K562 (cell line): ENCODE data around the gene SLC24A3.

Experiments
- BRD4 ChIP-seq: fragments of 200-600 bp; sonication (generic); IDR thresholded peaks from 2 replicates; pipeline ENCODE4 v1.6.1; 2017; ENCODE audit warnings: inconsistent platforms
- BRF1 ChIP-seq: IDR thresholded peaks from 3 replicates; pipeline ENCODE4 v1.6.1; 2011; ENCODE audit warnings: borderline replicate concordance, mild to moderate bottlenecking; ENCODE audit not compliant: insufficient read length; ENCODE audit errors: extremely low read depth
- JUN ChIP-seq, 2 experiments: sonication (generic) in 1 of 2; formaldehyde crosslinking in 1 of 2; IDR thresholded peaks; 2 replicates each; pipeline versions ENCODE4 v1.6.1 to v1.8.0; 2012 to 2022; ENCODE audit warnings: borderline replicate concordance in 2 of 2, mild to moderate bottlenecking in 2 of 2, improper control_type of control experiment in 1 of 2, low read depth in 1 of 2, low read length in 1 of 2, missing genetic modification reagents in 1 of 2
- MAX ChIP-seq: sonication (generic); formaldehyde crosslinking; IDR thresholded peaks from 2 replicates; pipeline ENCODE4 v1.9.0; 2022; ENCODE audit warnings: mild to moderate bottlenecking, missing genetic modification reagents
- POLR2A ChIP-seq: fragments of 450-650 bp; conservative IDR thresholded peaks from 2 replicates; pipeline ENCODE4 v1.6.1; 2016
- POLR2AphosphoS5 ChIP-seq: IDR thresholded peaks from 2 replicates; pipeline ENCODE4 v1.6.1; 2011; ENCODE audit warnings: mild to moderate bottlenecking, low read depth, low read length, moderate library complexity; ENCODE audit not compliant: control insufficient read depth, insufficient read depth
- SMAD3 ChIP-seq: fragments of 450-650 bp; formaldehyde crosslinking; conservative IDR thresholded peaks from 2 replicates; pipeline ENCODE4 v1.4.0; 2020; ENCODE audit warnings: mild to moderate bottlenecking
- TCF7 ChIP-seq: sonication (generic); IDR thresholded peaks from 2 replicates; pipeline ENCODE4 v1.6.1; 2016; ENCODE audit warnings: antibody characterized with exemption, borderline replicate concordance
- ZBTB17 ChIP-seq: fragments of 450-650 bp; formaldehyde crosslinking; IDR thresholded peaks from 2 replicates; pipeline ENCODE4 v1.4.0; 2020; ENCODE audit warnings: mild to moderate bottlenecking
- TF ChIP-seq, protein P1 (sequence below), 2 experiments: fragments of 450-650 bp in 1 of 2; sonication (generic) in 1 of 2; formaldehyde crosslinking in 1 of 2; IDR thresholded peaks in 1 of 2; conservative IDR thresholded peaks in 1 of 2; 2 replicates each; pipeline versions ENCODE4 v1.6.1 to v1.8.1; 2016 to 2023; ENCODE audit warnings: mild to moderate bottlenecking in 2 of 2, moderate library complexity in 2 of 2, inconsistent platforms in 1 of 2, missing genetic modification reagents in 1 of 2

DNA sequence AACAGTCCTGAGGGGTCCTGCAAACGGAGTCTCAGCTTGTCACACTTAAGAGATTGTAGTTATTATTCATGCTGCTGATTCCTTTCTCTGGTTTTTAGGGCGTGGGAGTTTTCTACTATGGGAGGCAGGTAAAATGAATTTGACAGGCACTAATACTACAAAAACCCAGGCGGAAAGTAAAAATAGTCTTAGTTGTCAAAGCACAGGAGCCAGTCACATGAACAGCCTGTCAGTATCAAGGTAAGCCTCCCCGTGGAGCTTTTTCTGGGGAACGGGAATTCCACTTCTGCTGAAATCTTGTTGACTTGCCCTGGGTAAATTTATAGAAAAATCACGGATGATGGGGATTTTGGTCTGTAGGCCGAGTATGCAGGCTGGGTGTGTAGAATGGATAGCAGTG lies 79.8 kb downstream of the SLC24A3 start:
- no peak for TF ChIP-seq ZBTB17 (CRISPR knock-in tag)
- no peak for TF ChIP-seq POLR2A
- TF ChIP-seq MAX (CRISPR knock-in tag), result no peak
- TF ChIP-seq TCF7, result no peak
- TF ChIP-seq BRD4, result no peak
- TF ChIP-seq, protein P1, sequence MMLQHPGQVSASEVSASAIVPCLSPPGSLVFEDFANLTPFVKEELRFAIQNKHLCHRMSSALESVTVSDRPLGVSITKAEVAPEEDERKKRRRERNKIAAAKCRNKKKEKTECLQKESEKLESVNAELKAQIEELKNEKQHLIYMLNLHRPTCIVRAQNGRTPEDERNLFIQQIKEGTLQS (IDR thresholded peaks at IDR 0.05), result no peak
- TF ChIP-seq, protein P1 (CRISPR knock-in tag; conservative IDR thresholded peaks at IDR 0.05), result no peak
- TF ChIP-seq BRF1, result no peak
- TF ChIP-seq POLR2AphosphoS5, result no peak
- TF ChIP-seq SMAD3 (CRISPR knock-in tag), result no peak
- no peak for TF ChIP-seq JUN (IDR thresholded peaks at IDR 0.05; ENCODE audit: borderline replicate concordance, low read depth, low read length)
- no peak for TF ChIP-seq JUN (CRISPR knock-in tag; IDR thresholded peaks at IDR 0.05; ENCODE audit: borderline replicate concordance)
